Keratinocyte (primary cell): Measurements from ENCODE around the gene ZBTB21. TPM values are rescaled to one million over a fixed set of nuclear protein-coding genes. Genes with fewer than 3 reads are reported as not detected.
A peak's percentile ranks its signal among the peaks of the same experiment; 100 is the strongest.

ENCODE experiments used
- DNase-seq: peaks from one replicate; pipeline ENCODE4 v3.0.0-alpha.2; 2011; ENCODE audit warnings: low read depth, missing footprints, low spot score
- FAIRE-seq: peaks from 2 replicates; lab custom pipeline; 2011; peaks lifted over from hg19 to GRCh38; lab: Jason Lieb, UNC
- H2AFZ ChIP-seq: 2 replicates; pipeline ENCODE4 v1.6.0; 2012; ENCODE audit warnings: low read length, control low read depth, inconsistent platforms; ENCODE audit not compliant: control insufficient read depth
- H3K27ac ChIP-seq: 2 replicates; pipeline ENCODE4 v1.5.1; 2011; ENCODE audit warnings: low read length; ENCODE audit not compliant: control insufficient read depth, insufficient read depth
- H3K27me3 ChIP-seq: 3 replicates; pipeline ENCODE4 v1.6.0; 2011; ENCODE audit warnings: low read length; ENCODE audit not compliant: control insufficient read depth, insufficient read depth; ENCODE audit errors: extremely low read depth
- H3K36me3 ChIP-seq, 2 experiments: 2 replicates in 1 of 2; 3 replicates in 1 of 2; pipeline ENCODE4 v1.5.1; 2011; ENCODE audit warnings: low read length in 2 of 2, mild to moderate bottlenecking in 1 of 2; ENCODE audit not compliant: control insufficient read depth in 2 of 2, insufficient read depth in 2 of 2; ENCODE audit errors: extremely low read depth in 1 of 2
- H3K4me1 ChIP-seq: 3 replicates; pipeline ENCODE4 v1.5.1; 2011; ENCODE audit warnings: low read length; ENCODE audit not compliant: control insufficient read depth, insufficient read depth; ENCODE audit errors: extremely low read depth
- H3K4me2 ChIP-seq: 3 replicates; pipeline ENCODE4 v1.6.0; 2011; ENCODE audit warnings: low read depth, low read length; ENCODE audit not compliant: control insufficient read depth, insufficient read depth; ENCODE audit errors: extremely low read depth
- H3K4me3 ChIP-seq, 3 experiments: fragments of 200-600 bp in 1 of 3; sonication (generic) in 1 of 3; 2 replicates in 2 of 3; 3 replicates in 1 of 3; pipeline ENCODE4 v1.5.1; 2011 to 2016; ENCODE audit warnings: low read length in 3 of 3, mild to moderate bottlenecking in 3 of 3, control low read depth in 2 of 3, inconsistent platforms in 1 of 3, low read depth in 1 of 3, mixed read lengths in 1 of 3, mixed run types in 1 of 3, moderate library complexity in 1 of 3; ENCODE audit not compliant: control insufficient read depth in 2 of 3, insufficient read depth in 2 of 3; ENCODE audit errors: extremely low read depth in 1 of 3
- H3K79me2 ChIP-seq: 2 replicates; pipeline ENCODE4 v1.6.0; 2012; ENCODE audit warnings: low read length; ENCODE audit not compliant: control insufficient read depth, insufficient read depth
- H3K9ac ChIP-seq: 3 replicates; pipeline ENCODE4 v1.6.0; 2011; ENCODE audit warnings: low read length; ENCODE audit not compliant: control insufficient read depth, insufficient read depth; ENCODE audit errors: extremely low read depth
- H3K9me1 ChIP-seq: 3 replicates; pipeline ENCODE4 v1.6.0; 2011; ENCODE audit warnings: low read length; ENCODE audit not compliant: control insufficient read depth, insufficient read depth; ENCODE audit errors: extremely low read depth
- H3K9me3 ChIP-seq: 2 replicates; pipeline ENCODE4 v1.5.1; 2012; ENCODE audit warnings: low read depth, low read length; ENCODE audit not compliant: control insufficient read depth
- H4K20me1 ChIP-seq: 3 replicates; pipeline ENCODE4 v1.6.0; 2011; ENCODE audit warnings: low read length; ENCODE audit not compliant: control insufficient read depth, insufficient read depth; ENCODE audit errors: extremely low read depth
- CTCF ChIP-seq, 3 experiments: IDR thresholded peaks in 1 of 3; conservative IDR thresholded peaks in 1 of 3; optimal IDR thresholded peaks in 1 of 3; 2 replicates in 2 of 3; 3 replicates in 1 of 3; pipeline versions ENCODE3 to v1.5.1; 2011; ENCODE audit warnings: low read length in 3 of 3, mild to moderate bottlenecking in 3 of 3, moderate library complexity in 2 of 3, control low read depth in 1 of 3, inconsistent platforms in 1 of 3; ENCODE audit not compliant: insufficient read depth in 2 of 3; ENCODE audit errors: extremely low read depth in 1 of 3
- EZH2 ChIP-seq: IDR thresholded peaks from one replicate; pipeline ENCODE4 v1.6.1; 2012; ENCODE audit warnings: inconsistent platforms, mild to moderate bottlenecking, low read length, moderate library complexity
- dilution Hi-C: fragments of 300-500 bp; cut with MboI; formaldehyde crosslinking; loops from one replicate; pipeline ENCODE4 v1.7.0; 2020; ENCODE audit warnings: low sequenced_read_pairs; ENCODE audit not compliant: extremely low pct_ligation_motif_present
- polyA plus RNA-seq, 5 experiments: library from polyadenylated mRNA; depleted of rRNA in 3 of 5; stranded (reverse) in 3 of 5; stranded (forward) in 1 of 5; unstranded in 1 of 5; fragments of >200 nt; gene quantifications; 1 replicate in 1 of 5; 2 replicates in 3 of 5; 3 replicates in 1 of 5; pipeline versions ENCODE4 v1.2.1 to v1.2.3, GENCODE V29; 2011 to 2012; ENCODE audit warnings: missing spikeins in 2 of 5, low read depth in 1 of 5, low replicate concordance in 1 of 5

Gene ZBTB21
- polyA plus RNA-seq, 1 donor (not counting 4 experiments of a cell fraction or from before 2014, with no cell fraction given): 9.5 TPM

GRCh38 chr21:41956926-41957729, 53.0 kb downstream of the ZBTB21 start:
- no peak overlapping the region for H2AFZ ChIP-seq
- no peaks in the 10 kb centered on the region for H3K36me3 ChIP-seq
- peak; percentile 86 for FAIRE-seq
- no peaks in the 10 kb centered on the region for H4K20me1 ChIP-seq
- peaks cover 3% of the 10 kb centered on the region for H3K9me1 ChIP-seq
- DNase-seq: no peak
- H3K4me1 ChIP-seq: peaks cover 41% of the 10 kb centered on the region
- dilution Hi-C loops: no loop called here
- H3K79me2 ChIP-seq: peaks cover 14% of the 10 kb centered on the region
- H3K4me3 ChIP-seq: no peak overlapping the region
- no peaks in the 10 kb centered on the region for H3K27me3 ChIP-seq
- H3K9ac ChIP-seq: peak overlapping the region; percentile 51
- TF ChIP-seq CTCF (optimal IDR thresholded peaks at IDR 0.05 in 1 of 3, IDR thresholded peaks at IDR 0.05 in 1 of 3, conservative IDR thresholded peaks at IDR 0.05 in 1 of 3; ENCODE audit: extremely low read depth in 1 of 3, insufficient read depth in 2 of 3, low read length in 3 of 3) (no peak), EZH2 (no peak)
- no peaks in the 10 kb centered on the region for H3K9me3 ChIP-seq
- H3K4me2 ChIP-seq: peak overlapping the region; percentile 44
- peak overlapping the region; percentile 79 for H3K27ac ChIP-seq

GRCh38 chr21:41955516-41955915, 54.6 kb downstream of the ZBTB21 start:
- TF ChIP-seq CTCF (optimal IDR thresholded peaks at IDR 0.05 in 1 of 3, IDR thresholded peaks at IDR 0.05 in 1 of 3, conservative IDR thresholded peaks at IDR 0.05 in 1 of 3; ENCODE audit: extremely low read depth in 1 of 3, insufficient read depth in 2 of 3, low read length in 3 of 3) (no peak), EZH2 (no peak)
- FAIRE-seq (no peak), DNase-seq (no peak)
- Histone ChIP-seq H3K79me2 (peaks cover 30% of the 10 kb centered on the region), H3K27ac (no peak overlapping the region), H3K9me3 (no peaks in the 10 kb centered on the region), H3K4me2 (no peak overlapping the region), H3K4me1 (peaks cover 43% of the 10 kb centered on the region), H3K27me3 (no peaks in the 10 kb centered on the region), H3K9ac (no peak overlapping the region), H3K36me3 (peaks cover 0 to 3% of the 10 kb centered on the region in 2 experiments), H3K9me1 (peaks cover 3% of the 10 kb centered on the region), H4K20me1 (no peaks in the 10 kb centered on the region), H3K4me3 (no peak overlapping the region), H2AFZ (no peak overlapping the region)
- dilution Hi-C loops: no loop called here
